Hepatocyte (in vitro differentiated cells): ENCODE data around the gene KCNJ9. TPM values are rescaled to one million over a fixed set of nuclear protein-coding genes. Genes with fewer than 3 reads are reported as not detected.
A peak's percentile ranks its signal among the peaks of the same experiment; 100 is the strongest.

Source experiments
- DNase-seq: peaks from one replicate; pipeline ENCODE4 v3.0.0-alpha.2; 2016; ENCODE audit warnings: low spot score
- H2AFZ ChIP-seq: fragments of 200-600 bp; sonication (generic); 2 replicates; pipeline ENCODE4 v1.6.0; 2016; ENCODE audit warnings: antibody characterized with exemption, mild to moderate bottlenecking
- H3K27ac ChIP-seq: fragments of 200-600 bp; sonication (generic); 2 replicates; pipeline ENCODE4 v1.5.1; 2016; ENCODE audit warnings: mild to moderate bottlenecking
- H3K27me3 ChIP-seq: fragments of 200-600 bp; sonication (generic); 2 replicates; pipeline ENCODE4 v1.6.1; 2016
- H3K36me3 ChIP-seq: fragments of 200-600 bp; sonication (generic); replicated peaks from 2 replicates; pipeline ENCODE4 v1.5.1; 2016; ENCODE audit warnings: low read depth; ENCODE audit not compliant: insufficient read depth
- H3K4me1 ChIP-seq: fragments of 200-600 bp; sonication (generic); 2 replicates; pipeline ENCODE4 v1.5.1; 2016; ENCODE audit warnings: mild to moderate bottlenecking, moderate library complexity; ENCODE audit not compliant: insufficient read depth
- H3K4me2 ChIP-seq: fragments of 200-600 bp; sonication (generic); 2 replicates; pipeline ENCODE4 v1.6.0; 2016
- H3K4me3 ChIP-seq: fragments of 200-600 bp; sonication (generic); 2 replicates; pipeline ENCODE4 v1.5.1; 2016; ENCODE audit warnings: mild to moderate bottlenecking
- H3K79me2 ChIP-seq: fragments of 200-600 bp; sonication (generic); 2 replicates; pipeline ENCODE4 v1.6.0; 2017; ENCODE audit warnings: mild to moderate bottlenecking
- H3K9me2 ChIP-seq: fragments of 200-600 bp; sonication (generic); replicated peaks from 2 replicates; pipeline ENCODE4 v1.6.0; 2017; ENCODE audit warnings: mild to moderate bottlenecking; ENCODE audit not compliant: insufficient read depth
- H3K9me3 ChIP-seq: fragments of 200-600 bp; sonication (generic); 2 replicates; pipeline ENCODE4 v1.5.1; 2016; ENCODE audit warnings: low read depth, mild to moderate bottlenecking
- H4K20me1 ChIP-seq: fragments of 200-600 bp; sonication (generic); 2 replicates; pipeline ENCODE4 v1.6.0; 2016; ENCODE audit warnings: mild to moderate bottlenecking; ENCODE audit not compliant: insufficient read depth, poor library complexity, severe bottlenecking
- CTCF ChIP-seq: fragments of 200-600 bp; sonication (generic); IDR thresholded peaks from 2 replicates; pipeline ENCODE4 v1.5.1; 2016; ENCODE audit warnings: antibody characterized with exemption, mild to moderate bottlenecking; ENCODE audit not compliant: poor library complexity
- EZH2 ChIP-seq: fragments of 200-600 bp; sonication (generic); IDR thresholded peaks from 2 replicates; pipeline ENCODE4 v1.6.1; 2016; ENCODE audit warnings: antibody characterized with exemption, mild to moderate bottlenecking, borderline replicate concordance
- EZH2phosphoT487 ChIP-seq: fragments of 200-600 bp; sonication (generic); IDR thresholded peaks from one replicate; pipeline ENCODE4 v1.6.1; 2018; ENCODE audit warnings: antibody characterized with exemption, mild to moderate bottlenecking, low read depth, moderate library complexity; ENCODE audit not compliant: unreplicated experiment, severe bottlenecking
- WGBS: methylation state at CpG from one replicate; pipeline ENCODE4 v1.1.6; 2016; ENCODE audit warnings: low lambda C conversion rate; ENCODE audit errors: missing lambda C conversion rate; 5-methylcytosine and 5-hydroxymethylcytosine counted together
- polyA plus RNA-seq: library from polyadenylated mRNA; unstranded; fragments of >200 nt; fragmentation: Nextera tagmentation; extraction: Ambion mirVana; gene quantifications from 2 replicates; pipeline ENCODE4 v1.2.1, GENCODE V29; 2016
- total RNA-seq: library from RNA; depleted of rRNA; stranded (reverse); fragments of >200 nt; gene quantifications from 2 replicates; pipeline ENCODE4 v1.2.3, GENCODE V29; 2014

The KCNJ9 gene
- total and polyA plus RNA-seq, 2 experiments from 2014 or later, result not detected

DNA sequence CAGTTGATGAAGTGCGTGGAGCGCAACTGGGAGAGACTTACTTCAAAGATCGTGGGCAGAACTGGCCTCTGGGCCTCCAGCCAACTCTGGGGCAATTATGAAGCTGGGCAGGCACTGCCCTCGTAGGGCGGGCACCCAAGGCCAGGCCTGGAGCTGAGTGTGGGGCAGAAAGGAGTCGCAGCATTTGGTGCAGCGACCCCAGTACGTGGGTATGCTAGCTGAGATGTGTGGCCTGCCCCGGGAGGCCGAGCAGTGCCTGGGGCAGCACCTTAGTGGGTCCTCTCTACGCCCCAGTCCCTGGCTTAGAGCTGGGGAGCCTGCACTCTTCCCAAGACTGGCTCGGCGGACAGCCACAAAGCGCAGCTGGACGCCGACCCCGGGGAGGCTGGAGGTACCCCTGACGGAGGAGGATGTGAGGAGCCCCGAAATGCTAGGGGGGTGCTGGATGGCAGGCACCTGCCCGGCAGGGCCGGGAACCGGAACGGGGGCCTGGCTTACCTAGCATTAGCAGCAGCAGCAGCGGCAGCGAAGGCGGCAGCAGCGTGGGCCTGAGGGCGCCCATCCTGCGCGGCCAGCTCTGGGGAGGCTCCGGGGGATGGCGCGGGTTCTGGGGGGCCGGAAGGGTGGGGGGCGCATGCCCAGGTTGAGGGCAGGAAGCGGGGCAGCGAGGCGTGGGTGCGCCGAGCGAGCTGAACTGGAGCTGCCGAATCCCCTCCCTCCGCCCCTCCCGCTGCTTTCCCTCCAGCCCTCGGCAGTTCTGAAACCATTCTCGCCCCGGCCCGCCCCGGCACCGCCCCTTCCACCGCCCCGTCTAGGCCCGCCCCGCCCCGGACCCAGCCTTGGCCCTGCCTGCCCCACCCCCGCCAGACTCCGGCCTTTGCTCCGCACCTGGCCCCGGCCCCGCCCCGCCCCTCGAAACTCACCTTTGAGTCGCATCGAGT, 16.8 kb downstream of the KCNJ9 start, which contains the start of gene IGSF8:
Gene IGSF8, minus strand, starts transcription at position 709 of the 941 bp plus-strand sequence. Its CDS starts 147 bp downstream, at position 562.
- Histone ChIP-seq H4K20me1 (no peaks in the 10 kb centered on the region), H3K4me3 (peak within 1 kb of the TSS; percentile 87), H3K4me1 (peaks cover 31% of the 10 kb centered on the region), H3K4me2 (peak within 1 kb of the TSS; percentile 99), H3K9me3 (no peaks in the 10 kb centered on the region), H2AFZ (peak within 1 kb of the TSS; percentile 92), H3K36me3 (no peaks in the 10 kb centered on the region), H3K79me2 (peaks cover 18% of the 10 kb centered on the region), H3K27ac (peak within 1 kb of the TSS; percentile 87), H3K9me2 (no peaks in the 10 kb centered on the region), H3K27me3 (no peaks in the 10 kb centered on the region)
- WGBS, result 14% methylated on average over 30 of the region's 64 CpGs
- peak; percentile 96 for DNase-seq
- TF ChIP-seq EZH2phosphoT487, result no peak
- TF ChIP-seq EZH2, result no peak
- no peak for TF ChIP-seq CTCF

GRCh38 chr1:160098852-160099561, 17.7 kb downstream of the KCNJ9 start:
- TF ChIP-seq CTCF (no peak), EZH2phosphoT487 (no peak), EZH2 (no peak)
- Histone ChIP-seq H3K36me3 (no peaks in the 10 kb centered on the region), H3K27ac (peak overlapping the region; percentile 85), H3K4me1 (peaks cover 31% of the 10 kb centered on the region), H2AFZ (peak overlapping the region; percentile 68), H3K79me2 (peaks cover 18% of the 10 kb centered on the region), H3K4me3 (peak overlapping the region; percentile 35), H3K9me2 (no peaks in the 10 kb centered on the region), H3K9me3 (no peaks in the 10 kb centered on the region), H4K20me1 (no peaks in the 10 kb centered on the region), H3K27me3 (no peaks in the 10 kb centered on the region), H3K4me2 (peak overlapping the region; percentile 87)
- peak; percentile 98 for DNase-seq
- 15% methylated on average over 16 of the region's 40 CpGs for WGBS

DNA sequence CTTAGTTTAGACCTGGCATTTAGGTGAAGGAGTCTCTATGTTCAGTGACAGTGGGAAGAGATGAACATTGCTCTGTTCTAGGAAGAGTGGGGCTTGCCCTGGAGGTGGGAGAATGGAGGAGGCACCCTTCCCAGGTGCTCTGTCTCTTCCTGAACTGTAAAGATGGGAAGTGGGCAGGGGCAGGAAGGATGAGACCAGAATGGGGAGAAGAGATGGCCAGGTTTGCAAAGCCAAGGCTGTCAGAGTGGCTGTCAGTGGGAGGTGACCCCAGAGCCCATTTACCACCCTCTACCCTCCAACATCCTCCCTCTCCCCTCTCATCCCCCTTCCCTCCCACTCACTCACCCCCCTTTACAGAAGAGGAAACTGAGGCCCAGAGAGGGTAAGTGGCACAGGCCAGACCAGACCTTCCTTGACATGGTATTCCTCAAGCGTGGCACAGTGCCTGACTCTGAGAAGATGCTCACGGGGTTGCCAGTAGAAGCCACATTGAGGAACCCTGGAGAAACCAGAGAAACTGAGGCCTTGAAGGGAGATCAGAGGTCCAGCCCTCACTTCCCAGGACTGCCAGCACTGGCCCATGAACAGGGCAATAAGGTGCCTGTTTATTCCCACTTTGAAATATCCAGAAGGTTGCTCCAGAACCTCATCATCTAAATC, 18.5 kb downstream of the KCNJ9 start:
- peaks cover 18% of the 10 kb centered on the region for H3K79me2 ChIP-seq
- H3K9me3 ChIP-seq, result no peaks in the 10 kb centered on the region
- H3K4me1 ChIP-seq, result peaks cover 26% of the 10 kb centered on the region
- H3K36me3 ChIP-seq, result no peaks in the 10 kb centered on the region
- WGBS, result 100% methylated on average over 2 of the region's 2 CpGs
- H3K27ac ChIP-seq, result peak overlapping the region; percentile 85
- TF ChIP-seq CTCF, result no peak
- no peaks in the 10 kb centered on the region for H3K9me2 ChIP-seq
- DNase-seq, result no peak
- no peak overlapping the region for H3K4me3 ChIP-seq
- no peak overlapping the region for H3K4me2 ChIP-seq
- H3K27me3 ChIP-seq, result no peaks in the 10 kb centered on the region
- no peaks in the 10 kb centered on the region for H4K20me1 ChIP-seq
- no peak overlapping the region for H2AFZ ChIP-seq
